NCI-H226 (cell line): ENCODE results near the gene SLC5A10.
A peak's percentile ranks its signal among the peaks of the same experiment; 100 is the strongest.
"Not testable (repeated sequence)": the region's sequence is repeated elsewhere in the genome, so short reads cannot be mapped to it uniquely, and the experiment has no call there.

ENCODE experiments used
- DNase-seq: peaks from one replicate; pipeline ENCODE4 v3.0.0-alpha.2; 2015

The SLC5A10 gene

GRCh38 chr17:18951941-18952842 lies at the start of gene SLC5A10:
Gene SLC5A10 (plus strand): TSS chr17:18952165. CDS start chr17:18952206, 41 bp downstream.
- DNase-seq = no peak

GRCh38 chr17:18904482-18904881 lies 47.5 kb upstream of the SLC5A10 start:
- no peak for DNase-seq

- DNase-seq = no peak
Observed at GRCh38 chr17:18905226-18905625, 46.7 kb upstream of the SLC5A10 start.

GRCh38 chr17:18910326-18910725 lies 41.6 kb upstream of the SLC5A10 start:
- no peak for DNase-seq

GRCh38 chr17:18910881-18911280 lies 41.1 kb upstream of the SLC5A10 start:
- DNase-seq = no peak

GRCh38 chr17:18916816-18917500 lies 35.0 kb upstream of the SLC5A10 start:
- DNase-seq = no peak

GRCh38 chr17:18917506-18918032 lies 34.4 kb upstream of the SLC5A10 start:
- DNase-seq = no peak

GRCh38 chr17:18919963-18920362 lies 32.0 kb upstream of the SLC5A10 start:
- no peak for DNase-seq

GRCh38 chr17:18920911-18921441 lies 31.0 kb upstream of the SLC5A10 start:
- no peak for DNase-seq

- DNase-seq = no peak
Observed at GRCh38 chr17:18921485-18921884, 30.5 kb upstream of the SLC5A10 start.

- no peak for DNase-seq
Observed at GRCh38 chr17:18921912-18922451, 30.0 kb upstream of the SLC5A10 start.

GRCh38 chr17:18922596-18922995 lies 29.4 kb upstream of the SLC5A10 start:
- not testable (repeated sequence) for DNase-seq

GRCh38 chr17:18925187-18925586 lies 26.8 kb upstream of the SLC5A10 start:
- DNase-seq = no peak

GRCh38 chr17:18928628-18929125 lies 23.3 kb upstream of the SLC5A10 start:
- DNase-seq = no peak

- no peak for DNase-seq
Observed at GRCh38 chr17:18932360-18933055, 19.5 kb upstream of the SLC5A10 start.

GRCh38 chr17:18933102-18934058 lies 18.6 kb upstream of the SLC5A10 start:
- no peak for DNase-seq

GRCh38 chr17:18937981-18938691 lies 13.8 kb upstream of the SLC5A10 start:
- no peak for DNase-seq

- DNase-seq = no peak
Observed at GRCh38 chr17:18938692-18939023, 13.3 kb upstream of the SLC5A10 start.

- DNase-seq = no peak
Observed at GRCh38 chr17:18944646-18945045, 7.3 kb upstream of the SLC5A10 start.

GRCh38 chr17:18946536-18946935 lies 5.4 kb upstream of the SLC5A10 start:
- DNase-seq = peak; percentile 95

GRCh38 chr17:18947866-18948265 lies 4.1 kb upstream of the SLC5A10 start:
- no peak for DNase-seq
